GM23338 (cell line): ENCODE results near the gene SUSD4. TPM values are rescaled to one million over a fixed set of nuclear protein-coding genes. Genes with fewer than 3 reads are reported as not detected.

Experiments used
- ATAC-seq: fragments of 200-7000 bp; cut with Tn5 transposase; 3 replicates; pipeline ENCODE4 v1.9.1; 2020
- DNase-seq: peaks from one replicate; pipeline ENCODE4 v3.0.0-alpha.2; 2015; ENCODE audit warnings: low spot score
- H2AFZ ChIP-seq: fragments of 200-600 bp; sonication (generic); 2 replicates; pipeline ENCODE4 v1.8.0; 2016; ENCODE audit warnings: antibody characterized with exemption, mild to moderate bottlenecking, moderate library complexity
- H3F3A ChIP-seq: fragments of 200-600 bp; sonication (generic); replicated peaks from 2 replicates; pipeline ENCODE4 v1.8.0; 2017; ENCODE audit warnings: antibody characterized with exemption, mixed run types, low read depth
- H3K27ac ChIP-seq: fragments of 200-600 bp; sonication (generic); 2 replicates; pipeline ENCODE4 v1.6.1; 2016; ENCODE audit warnings: low read depth
- H3K27me3 ChIP-seq: fragments of 200-600 bp; sonication (generic); 2 replicates; pipeline ENCODE4 v1.8.0; 2016; ENCODE audit warnings: mild to moderate bottlenecking, mixed run types, moderate library complexity; ENCODE audit not compliant: insufficient read depth
- H3K36me3 ChIP-seq: fragments of 200-600 bp; sonication (generic); 2 replicates; pipeline ENCODE4 v1.8.0; 2016; ENCODE audit warnings: mild to moderate bottlenecking; ENCODE audit not compliant: insufficient read depth
- H3K4me1 ChIP-seq: fragments of 200-600 bp; sonication (generic); 2 replicates; pipeline ENCODE4 v1.8.0; 2016; ENCODE audit warnings: mild to moderate bottlenecking, moderate library complexity; ENCODE audit not compliant: insufficient read depth
- H3K4me2 ChIP-seq: fragments of 200-600 bp; sonication (generic); 2 replicates; pipeline ENCODE4 v1.7.1; 2017; ENCODE audit warnings: mixed run types
- H3K4me3 ChIP-seq: fragments of 200-600 bp; sonication (generic); 2 replicates; pipeline ENCODE4 v1.6.1; 2016; ENCODE audit warnings: mixed run types
- H3K79me2 ChIP-seq: fragments of 200-600 bp; sonication (generic); replicated peaks from 2 replicates; pipeline ENCODE4 v1.8.0; 2017; ENCODE audit warnings: mild to moderate bottlenecking; ENCODE audit not compliant: insufficient read depth
- H3K9me2 ChIP-seq: fragments of 200-600 bp; sonication (generic); 2 replicates; pipeline ENCODE4 v1.8.0; 2017; ENCODE audit not compliant: insufficient read depth
- H4K20me1 ChIP-seq: fragments of 200-600 bp; sonication (generic); replicated peaks from 2 replicates; pipeline ENCODE4 v1.8.0; 2017; ENCODE audit warnings: mild to moderate bottlenecking; ENCODE audit not compliant: insufficient read depth
- H3K27ac Mint-ChIP-seq: 2 replicates; pipeline ENCODE4 v1.8.0; 2020; ENCODE audit warnings: inconsistent platforms, mild to moderate bottlenecking, moderate library complexity, mixed read lengths
- H3K27me3 Mint-ChIP-seq: 3 replicates; pipeline ENCODE4 v1.8.0; 2022; ENCODE audit warnings: low read depth, mild to moderate bottlenecking, moderate library complexity, mixed read lengths, inconsistent platforms; ENCODE audit not compliant: insufficient read depth, poor library complexity
- H3K36me3 Mint-ChIP-seq: 3 replicates; pipeline ENCODE4 v1.8.0; 2021; ENCODE audit warnings: low read depth, mild to moderate bottlenecking, inconsistent platforms, moderate library complexity, mixed read lengths
- H3K4me1 Mint-ChIP-seq: 3 replicates; pipeline ENCODE4 v1.8.0; 2020; ENCODE audit warnings: mild to moderate bottlenecking, inconsistent platforms, mixed read lengths
- H3K4me3 Mint-ChIP-seq: 3 replicates; pipeline ENCODE4 v1.8.0; 2021; ENCODE audit warnings: moderate library complexity, mild to moderate bottlenecking, inconsistent platforms, mixed read lengths
- H3K9me3 Mint-ChIP-seq: 3 replicates; pipeline ENCODE4 v1.8.0; 2020; ENCODE audit warnings: moderate library complexity, mild to moderate bottlenecking, inconsistent platforms, mixed read lengths
- CREB1 ChIP-seq: fragments of 250-450 bp; sonication (Bioruptor Pico); IDR thresholded peaks from 2 replicates; pipeline ENCODE4 v1.5.0; 2020; ENCODE audit warnings: low read depth, mild to moderate bottlenecking, moderate library complexity
- CTCF ChIP-seq, 2 experiments: fragments of 200-600 bp in 1 of 2; sonication (generic) in 1 of 2; conservative IDR thresholded peaks; 2 replicates each; pipeline versions ENCODE4 v1.5.1 to v1.6.1; 2016 to 2017; ENCODE audit warnings: antibody characterized with exemption in 2 of 2, low read depth in 2 of 2, mild to moderate bottlenecking in 2 of 2, moderate library complexity in 1 of 2
- ETS1 ChIP-seq: IDR thresholded peaks from 2 replicates; pipeline ENCODE4 v1.6.1; 2016; ENCODE audit warnings: antibody characterized with exemption
- EZH2 ChIP-seq: fragments of 200-600 bp; sonication (generic); IDR thresholded peaks from one replicate; pipeline ENCODE4 v1.8.0; 2017; ENCODE audit warnings: antibody characterized with exemption, mild to moderate bottlenecking, low read depth; ENCODE audit not compliant: unreplicated experiment
- EZH2phosphoT487 ChIP-seq: fragments of 200-600 bp; sonication (generic); IDR thresholded peaks from one replicate; pipeline ENCODE4 v1.8.1; 2018; ENCODE audit warnings: antibody characterized with exemption; ENCODE audit not compliant: unreplicated experiment
- JUNB ChIP-seq: IDR thresholded peaks from one replicate; pipeline ENCODE4 v1.6.1; 2016; ENCODE audit warnings: antibody characterized with exemption; ENCODE audit not compliant: unreplicated experiment
- NANOG ChIP-seq: IDR thresholded peaks from 2 replicates; pipeline ENCODE4 v1.6.1; 2016; ENCODE audit warnings: antibody characterized with exemption, borderline replicate concordance
- POLR2AphosphoS5 ChIP-seq: IDR thresholded peaks from 2 replicates; pipeline ENCODE4 v1.6.1; 2016; ENCODE audit warnings: antibody characterized with exemption, low read depth
- STAT1 ChIP-seq: IDR thresholded peaks from one replicate; pipeline ENCODE4 v1.6.1; 2016; ENCODE audit warnings: antibody characterized with exemption; ENCODE audit not compliant: unreplicated experiment
- ZNF114 ChIP-seq: fragments of 250-450 bp; sonication (Bioruptor Pico); IDR thresholded peaks from 2 replicates; pipeline ENCODE4 v1.5.0; 2020; ENCODE audit warnings: mild to moderate bottlenecking, moderate library complexity
- ZNF331 ChIP-seq: fragments of 250-450 bp; sonication (Bioruptor Pico); IDR thresholded peaks from 2 replicates; pipeline ENCODE4 v1.5.0; 2020; ENCODE audit warnings: low read depth, mild to moderate bottlenecking, moderate library complexity
- ZNF462 ChIP-seq: fragments of 250-450 bp; sonication (Bioruptor Pico); IDR thresholded peaks from 2 replicates; pipeline ENCODE4 v1.5.0; 2020; ENCODE audit warnings: mild to moderate bottlenecking, moderate library complexity
- polyA plus RNA-seq: library from polyadenylated mRNA; unstranded; fragments of >200 nt; fragmentation: Nextera tagmentation; extraction: Ambion mirVana; gene quantifications from 2 replicates; pipeline ENCODE4 v1.2.1, GENCODE V29; 2016
- total RNA-seq: library from RNA; depleted of rRNA; stranded (reverse); fragments of >200 nt; shearing (Covaris generic); gene quantifications from 2 replicates; pipeline ENCODE4 v1.2.3, GENCODE V29; 2014
- TF ChIP-seq, protein P1 (sequence below): IDR thresholded peaks from one replicate; pipeline ENCODE4 v1.6.1; 2018; ENCODE audit warnings: antibody characterized with exemption; ENCODE audit not compliant: unreplicated experiment

SUSD4 gene
- total and polyA plus RNA-seq, 2 experiments from 2014 or later: 2.3 to 3.6 TPM

- DNase-seq (no peak), ATAC-seq (no peak)
- Histone ChIP-seq H3F3A (no peaks in the 10 kb centered on the region), H3K4me2 (no peak overlapping the region), H3K27ac (no peak overlapping the region), H2AFZ (no peak overlapping the region), H3K4me3 (no peak overlapping the region), H3K79me2 (no peaks in the 10 kb centered on the region), H3K9me2 (no peaks in the 10 kb centered on the region), H3K4me1 (no peaks in the 10 kb centered on the region), H4K20me1 (no peaks in the 10 kb centered on the region), H3K27me3 (no peaks in the 10 kb centered on the region), H3K36me3 (no peaks in the 10 kb centered on the region)
- Mint-ChIP-seq H3K4me1 (no peaks in the 10 kb centered on the region; the same call in 2 of the 3 replicates), H3K9me3 (no peaks in the 10 kb centered on the region), H3K4me3 (no peak overlapping the region), H3K36me3 (no peaks in the 10 kb centered on the region), H3K27me3 (no peaks in the 10 kb centered on the region), H3K27ac (no peak overlapping the region)
- TF ChIP-seq EZH2 (no peak), NANOG (no peak), ZNF114 (no peak), CREB1 (CRISPR knock-in tag) (no peak), EZH2phosphoT487 (no peak), JUNB (no peak), ETS1 (no peak), ZNF331 (CRISPR knock-in tag) (no peak), POLR2AphosphoS5 (no peak), ZNF462 (CRISPR knock-in tag) (no peak), STAT1 (no peak), CTCF (conservative IDR thresholded peaks at IDR 0.05; ENCODE audit: low read depth in 2 of 2) (no peak)
- TF ChIP-seq, protein P1, sequence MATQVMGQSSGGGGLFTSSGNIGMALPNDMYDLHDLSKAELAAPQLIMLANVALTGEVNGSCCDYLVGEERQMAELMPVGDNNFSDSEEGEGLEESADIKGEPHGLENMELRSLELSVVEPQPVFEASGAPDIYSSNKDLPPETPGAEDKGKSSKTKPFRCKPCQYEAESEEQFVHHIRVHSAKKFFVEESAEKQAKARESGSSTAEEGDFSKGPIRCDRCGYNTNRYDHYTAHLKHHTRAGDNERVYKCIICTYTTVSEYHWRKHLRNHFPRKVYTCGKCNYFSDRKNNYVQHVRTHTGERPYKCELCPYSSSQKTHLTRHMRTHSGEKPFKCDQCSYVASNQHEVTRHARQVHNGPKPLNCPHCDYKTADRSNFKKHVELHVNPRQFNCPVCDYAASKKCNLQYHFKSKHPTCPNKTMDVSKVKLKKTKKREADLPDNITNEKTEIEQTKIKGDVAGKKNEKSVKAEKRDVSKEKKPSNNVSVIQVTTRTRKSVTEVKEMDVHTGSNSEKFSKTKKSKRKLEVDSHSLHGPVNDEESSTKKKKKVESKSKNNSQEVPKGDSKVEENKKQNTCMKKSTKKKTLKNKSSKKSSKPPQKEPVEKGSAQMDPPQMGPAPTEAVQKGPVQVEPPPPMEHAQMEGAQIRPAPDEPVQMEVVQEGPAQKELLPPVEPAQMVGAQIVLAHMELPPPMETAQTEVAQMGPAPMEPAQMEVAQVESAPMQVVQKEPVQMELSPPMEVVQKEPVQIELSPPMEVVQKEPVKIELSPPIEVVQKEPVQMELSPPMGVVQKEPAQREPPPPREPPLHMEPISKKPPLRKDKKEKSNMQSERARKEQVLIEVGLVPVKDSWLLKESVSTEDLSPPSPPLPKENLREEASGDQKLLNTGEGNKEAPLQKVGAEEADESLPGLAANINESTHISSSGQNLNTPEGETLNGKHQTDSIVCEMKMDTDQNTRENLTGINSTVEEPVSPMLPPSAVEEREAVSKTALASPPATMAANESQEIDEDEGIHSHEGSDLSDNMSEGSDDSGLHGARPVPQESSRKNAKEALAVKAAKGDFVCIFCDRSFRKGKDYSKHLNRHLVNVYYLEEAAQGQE: no peak
Measured at GRCh38 chr1:223188618-223189356, 175.2 kb downstream of the SUSD4 start.
